ENCODE results near the gene ZNF892. TPM values are rescaled to one million over a fixed set of nuclear protein-coding genes. Genes with fewer than 3 reads are reported as not detected.

Gene ZNF892
- total and polyA plus RNA-seq, 2 of the 13 experiments (the other 11 are each of a cell fraction or from before 2014, with no cell fraction given) = not detected

DNA sequence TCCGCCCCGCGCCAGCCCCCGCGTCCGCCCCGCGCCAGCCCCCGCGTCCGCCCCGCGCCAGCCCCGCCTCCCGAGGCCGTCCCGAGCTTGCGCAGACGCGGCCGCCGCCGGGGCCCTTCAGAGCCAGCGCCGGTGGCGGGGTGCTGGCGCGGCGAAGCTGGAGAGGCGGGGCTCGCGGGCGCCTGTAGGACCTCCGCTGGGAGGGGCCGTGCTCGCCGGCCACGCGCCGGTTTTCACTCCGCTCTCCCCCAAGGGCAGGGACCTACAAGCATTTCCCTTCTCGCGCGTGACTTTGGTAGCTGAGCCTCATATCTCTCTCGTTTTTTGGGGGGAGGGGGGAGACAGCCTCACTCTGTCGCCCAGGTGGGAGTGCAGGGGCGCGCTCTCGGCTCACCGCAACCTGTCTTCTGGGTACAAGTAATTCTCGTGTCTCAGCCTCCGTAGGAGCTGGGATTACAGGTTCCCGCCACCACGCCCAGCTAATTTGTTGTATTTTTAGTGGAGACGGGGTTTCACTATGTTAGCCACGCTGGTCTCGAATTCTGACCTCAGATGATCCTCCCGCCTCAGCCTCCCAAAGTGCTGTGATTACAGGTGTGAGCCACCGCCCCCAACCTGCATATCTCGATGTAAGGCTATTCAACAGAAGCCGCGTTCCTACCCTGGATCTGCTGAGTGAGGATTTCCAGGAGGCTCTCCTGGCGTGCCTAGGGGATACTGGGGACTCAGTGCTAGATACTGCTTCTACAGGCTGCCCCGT lies 47.5 kb upstream of the ZNF892 start, which contains the start of gene ZNF514 (continued):
- TF ChIP-seq STAG1 (CRISPR knock-in tag; IDR thresholded peaks at IDR 0.05) = no peak
- no peak for TF ChIP-seq ZNF101 (CRISPR knock-in tag; IDR thresholded peaks at IDR 0.05; ENCODE audit: borderline replicate concordance, low read depth)
- TF ChIP-seq, protein P1, sequence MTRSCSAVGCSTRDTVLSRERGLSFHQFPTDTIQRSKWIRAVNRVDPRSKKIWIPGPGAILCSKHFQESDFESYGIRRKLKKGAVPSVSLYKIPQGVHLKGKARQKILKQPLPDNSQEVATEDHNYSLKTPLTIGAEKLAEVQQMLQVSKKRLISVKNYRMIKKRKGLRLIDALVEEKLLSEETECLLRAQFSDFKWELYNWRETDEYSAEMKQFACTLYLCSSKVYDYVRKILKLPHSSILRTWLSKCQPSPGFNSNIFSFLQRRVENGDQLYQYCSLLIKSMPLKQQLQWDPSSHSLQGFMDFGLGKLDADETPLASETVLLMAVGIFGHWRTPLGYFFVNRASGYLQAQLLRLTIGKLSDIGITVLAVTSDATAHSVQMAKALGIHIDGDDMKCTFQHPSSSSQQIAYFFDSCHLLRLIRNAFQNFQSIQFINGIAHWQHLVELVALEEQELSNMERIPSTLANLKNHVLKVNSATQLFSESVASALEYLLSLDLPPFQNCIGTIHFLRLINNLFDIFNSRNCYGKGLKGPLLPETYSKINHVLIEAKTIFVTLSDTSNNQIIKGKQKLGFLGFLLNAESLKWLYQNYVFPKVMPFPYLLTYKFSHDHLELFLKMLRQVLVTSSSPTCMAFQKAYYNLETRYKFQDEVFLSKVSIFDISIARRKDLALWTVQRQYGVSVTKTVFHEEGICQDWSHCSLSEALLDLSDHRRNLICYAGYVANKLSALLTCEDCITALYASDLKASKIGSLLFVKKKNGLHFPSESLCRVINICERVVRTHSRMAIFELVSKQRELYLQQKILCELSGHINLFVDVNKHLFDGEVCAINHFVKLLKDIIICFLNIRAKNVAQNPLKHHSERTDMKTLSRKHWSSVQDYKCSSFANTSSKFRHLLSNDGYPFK (CRISPR knock-in tag; IDR thresholded peaks at IDR 0.05; ENCODE audit: borderline replicate concordance) = no peak
- TF ChIP-seq, protein P2, sequence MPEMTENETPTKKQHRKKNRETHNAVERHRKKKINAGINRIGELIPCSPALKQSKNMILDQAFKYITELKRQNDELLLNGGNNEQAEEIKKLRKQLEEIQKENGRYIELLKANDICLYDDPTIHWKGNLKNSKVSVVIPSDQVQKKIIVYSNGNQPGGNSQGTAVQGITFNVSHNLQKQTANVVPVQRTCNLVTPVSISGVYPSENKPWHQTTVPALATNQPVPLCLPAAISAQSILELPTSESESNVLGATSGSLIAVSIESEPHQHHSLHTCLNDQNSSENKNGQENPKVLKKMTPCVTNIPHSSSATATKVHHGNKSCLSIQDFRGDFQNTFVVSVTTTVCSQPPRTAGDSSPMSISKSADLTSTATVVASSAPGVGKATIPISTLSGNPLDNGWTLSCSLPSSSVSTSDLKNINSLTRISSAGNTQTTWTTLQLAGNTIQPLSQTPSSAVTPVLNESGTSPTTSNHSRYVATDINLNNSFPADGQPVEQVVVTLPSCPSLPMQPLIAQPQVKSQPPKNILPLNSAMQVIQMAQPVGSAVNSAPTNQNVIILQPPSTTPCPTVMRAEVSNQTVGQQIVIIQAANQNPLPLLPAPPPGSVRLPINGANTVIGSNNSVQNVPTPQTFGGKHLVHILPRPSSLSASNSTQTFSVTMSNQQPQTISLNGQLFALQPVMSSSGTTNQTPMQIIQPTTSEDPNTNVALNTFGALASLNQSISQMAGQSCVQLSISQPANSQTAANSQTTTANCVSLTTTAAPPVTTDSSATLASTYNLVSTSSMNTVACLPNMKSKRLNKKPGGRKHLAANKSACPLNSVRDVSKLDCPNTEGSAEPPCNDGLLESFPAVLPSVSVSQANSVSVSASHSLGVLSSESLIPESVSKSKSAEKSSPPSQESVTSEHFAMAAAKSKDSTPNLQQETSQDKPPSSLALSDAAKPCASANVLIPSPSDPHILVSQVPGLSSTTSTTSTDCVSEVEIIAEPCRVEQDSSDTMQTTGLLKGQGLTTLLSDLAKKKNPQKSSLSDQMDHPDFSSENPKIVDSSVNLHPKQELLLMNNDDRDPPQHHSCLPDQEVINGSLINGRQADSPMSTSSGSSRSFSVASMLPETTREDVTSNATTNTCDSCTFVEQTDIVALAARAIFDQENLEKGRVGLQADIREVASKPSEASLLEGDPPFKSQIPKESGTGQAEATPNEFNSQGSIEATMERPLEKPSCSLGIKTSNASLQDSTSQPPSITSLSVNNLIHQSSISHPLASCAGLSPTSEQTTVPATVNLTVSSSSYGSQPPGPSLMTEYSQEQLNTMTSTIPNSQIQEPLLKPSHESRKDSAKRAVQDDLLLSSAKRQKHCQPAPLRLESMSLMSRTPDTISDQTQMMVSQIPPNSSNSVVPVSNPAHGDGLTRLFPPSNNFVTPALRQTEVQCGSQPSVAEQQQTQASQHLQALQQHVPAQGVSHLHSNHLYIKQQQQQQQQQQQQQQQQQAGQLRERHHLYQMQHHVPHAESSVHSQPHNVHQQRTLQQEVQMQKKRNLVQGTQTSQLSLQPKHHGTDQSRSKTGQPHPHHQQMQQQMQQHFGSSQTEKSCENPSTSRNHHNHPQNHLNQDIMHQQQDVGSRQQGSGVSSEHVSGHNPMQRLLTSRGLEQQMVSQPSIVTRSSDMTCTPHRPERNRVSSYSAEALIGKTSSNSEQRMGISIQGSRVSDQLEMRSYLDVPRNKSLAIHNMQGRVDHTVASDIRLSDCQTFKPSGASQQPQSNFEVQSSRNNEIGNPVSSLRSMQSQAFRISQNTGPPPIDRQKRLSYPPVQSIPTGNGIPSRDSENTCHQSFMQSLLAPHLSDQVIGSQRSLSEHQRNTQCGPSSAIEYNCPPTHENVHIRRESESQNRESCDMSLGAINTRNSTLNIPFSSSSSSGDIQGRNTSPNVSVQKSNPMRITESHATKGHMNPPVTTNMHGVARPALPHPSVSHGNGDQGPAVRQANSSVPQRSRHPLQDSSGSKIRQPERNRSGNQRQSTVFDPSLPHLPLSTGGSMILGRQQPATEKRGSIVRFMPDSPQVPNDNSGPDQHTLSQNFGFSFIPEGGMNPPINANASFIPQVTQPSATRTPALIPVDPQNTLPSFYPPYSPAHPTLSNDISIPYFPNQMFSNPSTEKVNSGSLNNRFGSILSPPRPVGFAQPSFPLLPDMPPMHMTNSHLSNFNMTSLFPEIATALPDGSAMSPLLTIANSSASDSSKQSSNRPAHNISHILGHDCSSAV (CRISPR knock-in tag; IDR thresholded peaks at IDR 0.05; ENCODE audit: borderline replicate concordance) = no peak
- TF ChIP-seq, protein P3, sequence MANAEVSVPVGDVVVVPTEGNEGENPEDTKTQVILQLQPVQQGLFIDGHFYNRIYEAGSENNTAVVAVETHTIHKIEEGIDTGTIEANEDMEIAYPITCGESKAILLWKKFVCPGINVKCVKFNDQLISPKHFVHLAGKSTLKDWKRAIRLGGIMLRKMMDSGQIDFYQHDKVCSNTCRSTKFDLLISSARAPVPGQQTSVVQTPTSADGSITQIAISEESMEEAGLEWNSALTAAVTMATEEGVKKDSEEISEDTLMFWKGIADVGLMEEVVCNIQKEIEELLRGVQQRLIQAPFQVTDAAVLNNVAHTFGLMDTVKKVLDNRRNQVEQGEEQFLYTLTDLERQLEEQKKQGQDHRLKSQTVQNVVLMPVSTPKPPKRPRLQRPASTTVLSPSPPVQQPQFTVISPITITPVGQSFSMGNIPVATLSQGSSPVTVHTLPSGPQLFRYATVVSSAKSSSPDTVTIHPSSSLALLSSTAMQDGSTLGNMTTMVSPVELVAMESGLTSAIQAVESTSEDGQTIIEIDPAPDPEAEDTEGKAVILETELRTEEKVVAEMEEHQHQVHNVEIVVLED (CRISPR knock-in tag; IDR thresholded peaks at IDR 0.05; ENCODE audit: borderline replicate concordance) = no peak
- TF ChIP-seq, protein P4, sequence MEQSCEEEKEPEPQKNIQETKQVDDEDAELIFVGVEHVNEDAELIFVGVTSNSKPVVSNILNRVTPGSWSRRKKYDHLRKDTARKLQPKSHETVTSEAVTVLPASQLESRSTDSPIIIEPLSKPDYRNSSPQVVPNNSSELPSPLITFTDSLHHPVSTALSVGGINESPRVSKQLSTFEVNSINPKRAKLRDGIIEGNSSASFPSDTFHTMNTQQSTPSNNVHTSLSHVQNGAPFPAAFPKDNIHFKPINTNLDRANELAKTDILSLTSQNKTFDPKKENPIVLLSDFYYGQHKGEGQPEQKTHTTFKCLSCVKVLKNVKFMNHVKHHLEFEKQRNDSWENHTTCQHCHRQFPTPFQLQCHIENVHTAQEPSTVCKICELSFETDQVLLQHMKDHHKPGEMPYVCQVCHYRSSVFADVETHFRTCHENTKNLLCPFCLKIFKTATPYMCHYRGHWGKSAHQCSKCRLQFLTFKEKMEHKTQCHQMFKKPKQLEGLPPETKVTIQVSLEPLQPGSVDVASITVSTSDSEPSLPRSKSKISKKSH (CRISPR knock-in tag; IDR thresholded peaks at IDR 0.05; ENCODE audit: borderline replicate concordance) = peak; percentile 39; the same call in 1 of the 2 replicates
- no peak for TF ChIP-seq MATR3 (CRISPR knock-in tag; IDR thresholded peaks at IDR 0.05)
- TF ChIP-seq, protein P5, sequence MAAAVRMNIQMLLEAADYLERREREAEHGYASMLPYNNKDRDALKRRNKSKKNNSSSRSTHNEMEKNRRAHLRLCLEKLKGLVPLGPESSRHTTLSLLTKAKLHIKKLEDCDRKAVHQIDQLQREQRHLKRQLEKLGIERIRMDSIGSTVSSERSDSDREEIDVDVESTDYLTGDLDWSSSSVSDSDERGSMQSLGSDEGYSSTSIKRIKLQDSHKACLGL (CRISPR knock-in tag; IDR thresholded peaks at IDR 0.05) = 0 out of 2 replicates have a peak, but pooled peaks have one; percentile 25
- TF ChIP-seq YEATS2 (CRISPR knock-in tag; IDR thresholded peaks at IDR 0.05; ENCODE audit: borderline replicate concordance) = no peak
- TF ChIP-seq IRX3 (CRISPR knock-in tag; IDR thresholded peaks at IDR 0.05; ENCODE audit: borderline replicate concordance, low read depth) = no peak
